ENCODE measurements around the gene RBM17.
"Not testable (repeated sequence)": the region's sequence is repeated elsewhere in the genome, so short reads cannot be mapped to it uniquely, and the experiment has no call there.

Gene RBM17

DNA sequence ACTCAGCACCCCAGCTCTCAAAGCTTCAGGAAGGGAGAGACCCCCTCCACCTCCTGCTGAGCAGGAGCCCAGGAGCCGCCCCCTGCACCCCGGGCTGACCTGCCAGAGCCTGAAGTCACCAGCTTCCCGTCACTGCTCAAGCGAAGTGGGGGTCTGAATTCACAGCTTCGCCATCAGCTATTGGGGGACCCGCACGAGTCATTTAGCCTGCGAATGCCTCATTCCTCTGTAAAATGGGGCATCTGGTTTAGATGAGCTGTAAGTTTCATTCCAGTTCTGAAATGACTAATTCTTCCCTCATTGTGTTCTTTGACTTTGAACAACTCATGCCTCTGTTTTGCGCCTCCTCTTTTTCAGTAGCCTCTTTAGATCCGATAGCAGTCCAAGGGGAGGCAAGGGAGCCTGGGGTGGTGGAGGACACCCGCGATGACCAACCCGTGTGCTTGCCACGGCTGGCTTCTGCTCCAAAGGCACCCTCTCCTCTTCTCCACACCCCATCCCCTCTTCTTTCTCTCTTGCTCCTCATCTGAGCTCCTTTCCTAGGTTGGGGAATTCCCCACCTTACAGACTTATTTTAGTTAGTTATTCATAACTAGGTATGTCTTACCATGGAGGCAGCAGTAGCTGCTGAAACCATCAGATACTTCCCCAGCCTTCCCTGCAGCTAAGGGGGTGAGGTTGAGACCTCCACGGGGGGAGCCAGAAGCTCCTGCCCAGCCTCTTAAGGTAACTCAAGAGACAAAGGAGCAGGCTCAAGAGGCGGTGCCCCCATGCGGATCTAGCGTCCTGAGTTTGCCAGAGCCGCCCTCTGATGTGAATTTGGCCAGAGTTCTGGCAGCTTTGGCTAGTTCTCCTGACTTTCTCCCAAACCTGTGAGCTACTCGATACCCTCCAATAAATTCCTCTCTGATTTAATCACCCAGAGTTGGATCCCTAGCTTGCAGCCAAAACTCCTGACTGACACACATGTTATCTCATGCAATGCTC is 47.7 kb downstream of the RBM17 start:
- Mint-ChIP-seq H3K4me1 (peaks cover 25% of the 10 kb centered on the region), H3K36me3 (no peaks in the 10 kb centered on the region), H3K27me3 (peaks cover 17% of the 10 kb centered on the region), H3K27ac (no peak overlapping the region), H3K4me3 (no peak overlapping the region), H3K9me3 (no peaks in the 10 kb centered on the region)
- DNase-seq (ENCODE audit: low spot score in 2 of 2) = no peak
- ATAC-seq (ENCODE audit: low read depth) = no peak

DNA sequence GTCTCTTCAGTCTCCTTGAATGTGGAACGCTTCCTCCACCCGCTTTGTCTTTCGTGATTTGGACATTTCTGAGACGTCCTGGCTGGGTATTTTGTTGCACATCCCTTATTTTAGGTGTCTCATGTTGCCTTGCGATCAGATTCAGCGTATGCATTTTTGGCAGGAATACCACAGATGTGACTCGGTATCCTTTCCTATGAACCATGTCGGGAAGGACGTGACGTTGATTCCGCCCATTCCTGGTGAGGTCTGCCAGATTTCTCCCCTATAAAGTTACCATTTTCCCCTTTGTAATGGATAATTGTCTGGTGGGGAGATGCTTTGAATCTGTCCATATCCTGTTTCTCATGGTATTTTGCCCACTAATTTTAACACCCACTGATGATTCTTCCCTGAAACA is 49.6 kb downstream of the RBM17 start:
- H3K4me1 Mint-ChIP-seq = peaks cover 31% of the 10 kb centered on the region

DNA sequence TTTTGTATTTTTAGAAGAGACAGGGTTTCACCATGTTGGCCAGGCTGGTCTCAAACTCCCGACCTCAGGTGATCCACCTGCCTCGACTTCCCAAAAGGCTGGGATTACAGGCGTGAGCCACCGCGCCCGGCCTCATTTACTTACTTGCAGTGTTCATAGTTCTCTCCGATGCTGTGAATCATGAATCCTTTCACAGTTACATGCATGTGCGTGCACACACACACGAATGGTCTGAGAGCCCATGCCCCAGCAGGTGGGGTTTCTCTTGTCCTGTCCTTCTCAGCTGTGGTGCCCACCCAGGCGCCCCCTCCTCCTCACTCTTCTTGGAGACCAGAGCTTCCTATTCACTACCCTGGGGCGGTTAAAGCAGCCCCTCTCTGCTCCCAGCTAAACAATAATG is 50.6 kb downstream of the RBM17 start:
- Mint-ChIP-seq H3K27me3 (peaks cover 14% of the 10 kb centered on the region), H3K36me3 (no peaks in the 10 kb centered on the region), H3K4me3 (no peak overlapping the region), H3K9me3 (no peaks in the 10 kb centered on the region), H3K4me1 (peaks cover 34% of the 10 kb centered on the region), H3K27ac (no peak overlapping the region)
- ATAC-seq (ENCODE audit: low read depth) (no peak), DNase-seq (ENCODE audit: low spot score in 2 of 2) (no peak)

More for the DNA sequence above, 49.6 kb downstream of the RBM17 start:
- Mint-ChIP-seq H3K27me3 (peaks cover 17% of the 10 kb centered on the region), H3K27ac (no peak overlapping the region), H3K36me3 (no peaks in the 10 kb centered on the region), H3K9me3 (no peaks in the 10 kb centered on the region), H3K4me3 (no peak overlapping the region)
- no peak for DNase-seq (ENCODE audit: low spot score in 2 of 2)
- no peak for ATAC-seq (ENCODE audit: low read depth)

DNA sequence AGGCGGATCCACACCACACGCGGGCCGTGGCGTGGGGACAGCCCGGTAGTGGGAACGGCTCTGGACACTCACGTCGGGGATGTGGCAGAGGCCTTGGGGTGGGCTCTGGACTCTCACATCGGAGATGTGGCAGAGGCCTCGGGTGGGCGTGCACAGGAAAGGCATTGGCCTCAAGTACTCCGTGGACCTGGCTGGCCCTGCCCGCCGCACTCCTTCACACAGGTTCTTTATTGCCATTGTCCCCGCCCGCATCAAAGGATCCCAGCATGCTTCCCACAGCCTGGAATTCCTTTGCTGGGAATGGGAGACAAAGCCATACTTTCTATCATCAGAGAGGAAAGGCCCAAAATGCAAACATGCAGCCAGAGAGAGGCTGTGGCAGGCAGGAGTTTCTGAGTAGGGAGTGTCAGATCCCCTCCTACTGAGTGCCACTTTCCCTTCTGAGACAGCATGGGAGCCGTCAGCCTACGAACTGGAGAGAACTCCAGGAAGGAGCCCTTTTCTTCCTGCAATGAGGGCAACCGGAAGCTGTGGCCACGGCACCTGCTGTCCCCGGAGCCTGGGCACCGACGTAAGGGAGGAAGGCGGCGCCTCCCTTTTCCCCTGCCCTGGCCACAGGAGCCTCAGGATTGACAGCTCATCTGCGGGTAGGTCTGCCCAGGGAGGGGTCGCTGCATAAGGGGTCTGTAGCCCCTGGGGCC is 51.5 kb downstream of the RBM17 start:
- H3K27ac Mint-ChIP-seq = peak overlapping the region; percentile 84
- ATAC-seq (ENCODE audit: low read depth) = no peak
- no peaks in the 10 kb centered on the region for H3K36me3 Mint-ChIP-seq
- no peaks in the 10 kb centered on the region for H3K9me3 Mint-ChIP-seq
- peak overlapping the region; percentile 86 for H3K4me3 Mint-ChIP-seq
- no peak for DNase-seq (ENCODE audit: low spot score in 2 of 2)
- peaks cover 32% of the 10 kb centered on the region for H3K4me1 Mint-ChIP-seq
- H3K27me3 Mint-ChIP-seq = peaks cover 14% of the 10 kb centered on the region

DNA sequence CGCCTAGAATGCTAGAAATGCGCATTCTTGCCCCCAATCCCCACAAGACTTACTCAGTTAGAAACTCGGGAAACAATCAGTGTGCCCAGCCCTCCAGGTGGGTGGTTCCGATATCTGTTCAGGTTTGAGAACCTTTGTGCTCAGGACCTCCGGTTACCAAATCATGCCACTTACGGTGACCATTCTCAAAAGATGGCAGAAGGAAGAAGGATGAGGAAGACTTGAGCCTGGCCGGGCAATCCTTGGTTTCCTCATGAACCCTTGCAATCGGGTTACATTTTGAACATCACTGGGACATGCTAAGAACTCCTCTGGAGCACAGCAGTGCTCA is 52.1 kb downstream of the RBM17 start:
- DNase-seq (ENCODE audit: low spot score in 2 of 2) (no peak), ATAC-seq (ENCODE audit: low read depth) (no peak)
- Mint-ChIP-seq H3K4me1 (peaks cover 28% of the 10 kb centered on the region), H3K36me3 (no peaks in the 10 kb centered on the region), H3K27ac (peak overlapping the region; percentile 84), H3K4me3 (peak overlapping the region; percentile 86), H3K9me3 (no peaks in the 10 kb centered on the region), H3K27me3 (peaks cover 13% of the 10 kb centered on the region)

DNA sequence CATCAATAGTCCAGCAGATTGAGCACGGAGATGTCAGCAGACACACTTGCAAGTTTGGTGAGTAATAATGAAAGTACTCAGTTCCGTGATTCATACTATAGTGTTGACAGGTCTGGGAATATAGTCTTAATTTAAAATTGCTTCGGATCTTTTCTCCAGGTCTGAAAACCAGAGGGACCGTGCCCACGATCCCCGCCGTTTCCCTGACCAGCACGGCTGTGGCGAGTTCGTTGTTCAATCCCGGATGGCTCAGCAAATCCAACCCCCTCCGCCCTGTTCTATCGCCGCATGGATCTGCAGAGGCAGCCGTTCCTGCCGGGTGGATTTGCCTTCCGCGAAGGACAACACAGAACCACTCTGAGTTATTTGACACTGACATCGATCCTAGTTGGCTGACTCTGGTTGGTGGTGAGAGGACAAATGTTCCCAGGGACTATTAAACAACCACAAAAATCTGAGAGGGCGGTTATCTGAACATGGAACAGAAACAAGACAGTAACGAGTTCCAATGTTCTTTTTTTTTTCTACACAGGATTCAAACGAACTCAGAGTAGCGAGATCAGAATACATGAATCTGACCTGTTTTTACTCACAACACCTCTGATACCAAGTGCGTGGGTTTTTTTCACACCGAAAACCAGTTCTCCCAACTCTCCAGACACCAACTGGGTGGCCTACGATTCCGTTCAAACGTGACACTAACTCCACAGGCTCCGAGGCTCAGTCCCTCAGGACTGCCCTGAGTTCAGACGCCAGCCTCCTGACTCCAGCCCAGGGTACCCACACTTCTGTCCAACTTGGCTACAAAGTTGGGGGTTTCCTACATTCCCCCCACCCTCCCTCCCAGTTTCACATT is 52.7 kb downstream of the RBM17 start:
- H3K4me3 Mint-ChIP-seq = peak overlapping the region; percentile 86
- DNase-seq (ENCODE audit: low spot score in 2 of 2) (peak in 1 of 2 donors; percentile 43), ATAC-seq (ENCODE audit: low read depth) (peak; percentile 66)
- no peaks in the 10 kb centered on the region for H3K36me3 Mint-ChIP-seq
- H3K4me1 Mint-ChIP-seq = peaks cover 30% of the 10 kb centered on the region
- peak overlapping the region; percentile 84 for H3K27ac Mint-ChIP-seq
- peaks cover 13% of the 10 kb centered on the region for H3K27me3 Mint-ChIP-seq
- H3K9me3 Mint-ChIP-seq = no peaks in the 10 kb centered on the region

- not testable (repeated sequence) for H3K27ac Mint-ChIP-seq; DNase-seq (ENCODE audit: low spot score in 2 of 2); H3K36me3 Mint-ChIP-seq; H3K9me3 Mint-ChIP-seq; ATAC-seq (ENCODE audit: low read depth)
- Mint-ChIP-seq H3K4me3 (peak overlapping the region; percentile 39), H3K4me1 (peaks cover 33% of the 10 kb centered on the region), H3K27me3 (peaks cover 13% of the 10 kb centered on the region)
Measured at GRCh38 chr10:6142186-6142585, 53.4 kb downstream of the RBM17 start.

DNA sequence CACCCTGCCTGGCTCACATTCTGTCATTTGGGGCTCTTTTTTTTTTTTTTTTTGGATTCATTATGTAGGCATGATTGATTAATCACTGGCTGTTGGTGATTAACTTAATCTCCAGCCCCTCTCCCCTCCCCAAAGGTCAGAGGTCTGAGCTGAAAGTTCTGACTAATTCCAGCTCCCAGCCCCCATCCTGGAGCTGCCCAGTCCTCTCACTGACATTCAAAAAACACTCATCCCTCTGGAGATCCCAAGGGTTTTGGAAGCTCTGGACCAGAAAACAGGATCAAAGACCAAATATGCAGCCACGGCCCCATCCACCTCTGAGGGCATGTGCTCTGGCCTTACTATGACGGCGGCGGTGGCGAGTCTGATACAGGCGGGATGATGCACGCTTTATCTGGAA is 53.8 kb downstream of the RBM17 start:
- DNase-seq (ENCODE audit: low spot score in 2 of 2) = no peak
- no peak for ATAC-seq (ENCODE audit: low read depth)
- Mint-ChIP-seq H3K27me3 (peaks cover 12% of the 10 kb centered on the region), H3K27ac (no peak overlapping the region), H3K4me3 (no peak overlapping the region), H3K4me1 (peaks cover 37% of the 10 kb centered on the region), H3K36me3 (no peaks in the 10 kb centered on the region), H3K9me3 (no peaks in the 10 kb centered on the region)

DNA sequence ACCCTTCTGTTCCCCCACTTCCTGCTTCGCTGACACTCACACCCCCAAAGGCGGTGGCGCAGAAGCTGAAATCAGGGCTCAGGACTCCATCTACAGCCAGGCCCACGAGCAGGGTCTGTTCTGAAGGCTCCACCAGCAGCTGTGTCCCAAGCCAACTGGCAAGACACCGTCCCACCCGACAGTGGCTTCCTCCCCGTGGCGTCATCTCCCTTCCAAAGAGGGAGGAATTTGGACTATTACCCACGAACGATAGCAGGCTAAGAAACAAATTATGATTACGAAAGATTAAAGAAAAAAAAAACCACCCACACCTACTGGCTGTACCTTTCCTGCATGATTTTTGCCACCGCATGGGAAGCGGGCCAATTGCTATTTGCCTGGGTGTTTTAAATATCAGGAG is 54.3 kb downstream of the RBM17 start:
- Mint-ChIP-seq H3K27ac (no peak overlapping the region), H3K27me3 (peaks cover 8% of the 10 kb centered on the region), H3K36me3 (no peaks in the 10 kb centered on the region), H3K4me3 (peak overlapping the region; percentile 91), H3K4me1 (peaks cover 42% of the 10 kb centered on the region), H3K9me3 (no peaks in the 10 kb centered on the region)
- ATAC-seq (ENCODE audit: low read depth) = no peak
- DNase-seq (ENCODE audit: low spot score in 2 of 2) = no peak

GRCh38 chr10:6144406-6145165 is 55.8 kb downstream of the RBM17 start:
- H3K27me3 Mint-ChIP-seq = peaks cover 1% of the 10 kb centered on the region
- peak overlapping the region; percentile 78 for H3K27ac Mint-ChIP-seq
- peak overlapping the region; percentile 91 for H3K4me3 Mint-ChIP-seq
- peak; percentile 86 for ATAC-seq (ENCODE audit: low read depth)
- peaks cover 52% of the 10 kb centered on the region for H3K4me1 Mint-ChIP-seq
- DNase-seq (ENCODE audit: low spot score in 2 of 2) = peak; percentile 77 to 88
- no peaks in the 10 kb centered on the region for H3K36me3 Mint-ChIP-seq
- H3K9me3 Mint-ChIP-seq = no peaks in the 10 kb centered on the region

GRCh38 chr10:6145166-6145987 is 56.5 kb downstream of the RBM17 start:
- Mint-ChIP-seq H3K36me3 (no peaks in the 10 kb centered on the region), H3K27me3 (no peaks in the 10 kb centered on the region), H3K9me3 (no peaks in the 10 kb centered on the region), H3K27ac (peak overlapping the region; percentile 41), H3K4me1 (peaks cover 51% of the 10 kb centered on the region), H3K4me3 (peak overlapping the region; percentile 91)
- no peak for DNase-seq (ENCODE audit: low spot score in 2 of 2)
- no peak for ATAC-seq (ENCODE audit: low read depth)

- DNase-seq (ENCODE audit: low spot score in 2 of 2) (no peak), ATAC-seq (ENCODE audit: low read depth) (no peak)
- no peaks in the 10 kb centered on the region for H3K36me3 Mint-ChIP-seq
- peaks cover 53% of the 10 kb centered on the region for H3K4me1 Mint-ChIP-seq
- H3K4me3 Mint-ChIP-seq = peak overlapping the region; percentile 74
- no peak overlapping the region for H3K27ac Mint-ChIP-seq
- H3K9me3 Mint-ChIP-seq = no peaks in the 10 kb centered on the region
- no peaks in the 10 kb centered on the region for H3K27me3 Mint-ChIP-seq
Measured at GRCh38 chr10:6146013-6146785, 57.4 kb downstream of the RBM17 start.
